Stimulated activated CD4-positive, alpha-beta T cell treated with anti-CD3 and anti-CD28 coated beads, Interleukin-2, amount 100 ng/mL, for 48 hours (primary cell): ENCODE results near the gene RPUSD1.

Experiments
- DNase-seq, 2 donors: peaks; one replicate each; pipeline ENCODE4 v3.0.0-alpha.2; 2020

The RPUSD1 gene

GRCh38 chr16:741986-742629 is 46.1 kb downstream of the RPUSD1 start:
- DNase-seq: no peak

- peak; percentile 93 to 97 for DNase-seq
These were observed 47.2 kb downstream of the RPUSD1 start, which contains the start of gene CIAO3 for GRCh38 chr16:740764-741505. Gene CIAO3 (minus strand): TSS chr16:740997. CDS start chr16:740985, 12 bp downstream.

GRCh38 chr16:740459-740763 is 47.8 kb downstream of the RPUSD1 start:
- DNase-seq: no peak

- DNase-seq: no peak
These were observed 48.4 kb downstream of the RPUSD1 start for GRCh38 chr16:739560-740458.

- DNase-seq: no peak
These were observed 51.2 kb downstream of the RPUSD1 start for GRCh38 chr16:736936-737481.

GRCh38 chr16:735982-736453 is 52.2 kb downstream of the RPUSD1 start:
- DNase-seq: peak; percentile 41 to 50

GRCh38 chr16:734981-735881 is 53.0 kb downstream of the RPUSD1 start:
- DNase-seq: no peak
